Tibial nerve (tissue), 4 donors: ENCODE results near the gene PARVG. TPM values are rescaled to one million over a fixed set of nuclear protein-coding genes. Genes with fewer than 3 reads are reported as not detected.

ENCODE experiments used
- DNase-seq, 2 donors: peaks; one replicate each; pipeline ENCODE4 v3.0.0-alpha.2; 2019; ENCODE audit warnings: low spot score in 2 of 2
- H3K27ac ChIP-seq, 4 donors: fragments of 200-600 bp; sonication (generic) in 3 of 4; one replicate each; pipeline ENCODE4 v1.5.1; 2017 to 2019; ENCODE audit warnings: mild to moderate bottlenecking in 1 of 4
- H3K27me3 ChIP-seq, 2 donors: fragments of 200-600 bp; sonication (generic) in 1 of 2; one replicate each; pipeline versions ENCODE4 v1.5.1 to v1.6.0; 2017 to 2019
- H3K36me3 ChIP-seq, 3 donors: fragments of 200-600 bp; sonication (generic); one replicate each; pipeline ENCODE4 v1.5.1; 2018 to 2019
- H3K4me1 ChIP-seq, 4 donors: fragments of 200-600 bp; sonication (generic) in 3 of 4; one replicate each; pipeline ENCODE4 v1.5.1; 2017 to 2019
- H3K4me3 ChIP-seq, 4 donors: fragments of 200-600 bp; sonication (generic) in 3 of 4; one replicate each; pipeline ENCODE4 v1.5.1; 2017 to 2019; ENCODE audit warnings: mild to moderate bottlenecking in 1 of 4, moderate library complexity in 1 of 4
- H3K9me3 ChIP-seq, 4 donors: fragments of 200-600 bp; sonication (generic) in 3 of 4; one replicate each; pipeline ENCODE4 v1.5.1; 2017 to 2019
- CTCF ChIP-seq, 5 experiments: fragments of 200-600 bp in 3 of 5; fragments of 450-650 bp in 2 of 5; sonication (generic) in 3 of 5; IDR thresholded peaks; one replicate each; pipeline ENCODE4 v1.5.1; 2016 to 2019; ENCODE audit warnings: antibody characterized with exemption in 5 of 5, mild to moderate bottlenecking in 3 of 5, moderate library complexity in 2 of 5
- EP300 ChIP-seq, 2 donors: sonication (generic); formaldehyde crosslinking; IDR thresholded peaks; one replicate each; pipeline ENCODE4 v1.6.1; 2017; ENCODE audit warnings: antibody characterized with exemption in 2 of 2, mild to moderate bottlenecking in 1 of 2
- POLR2A ChIP-seq, 2 donors: fragments of 450-650 bp; IDR thresholded peaks; one replicate each; pipeline ENCODE4 v1.6.1; 2017; ENCODE audit warnings: antibody characterized with exemption in 2 of 2, mild to moderate bottlenecking in 2 of 2, moderate library complexity in 2 of 2
- WGBS, 2 donors: methylation state at CpG; one replicate each; pipeline ENCODE4 v1.1.5; 2018; 5-methylcytosine and 5-hydroxymethylcytosine counted together
- total RNA-seq, 4 donors: library from RNA; depleted of rRNA; stranded (reverse); fragments of >200 nt; gene quantifications; one replicate each; pipeline ENCODE4 v1.1.0, GENCODE V29; 2016

Gene PARVG
- total RNA-seq, 4 donors from 2014 or later: 18.8 to 140 (median 34.9) TPM

GRCh38 chr22:44249376-44250147 is 68.8 kb downstream of the PARVG start:
- Histone ChIP-seq H3K36me3 (no peaks in the 10 kb centered on the region), H3K9me3 (peaks cover 0 to 24% (median 2%) of the 10 kb centered on the region in 4 donors), H3K27me3 (no peaks in the 10 kb centered on the region), H3K4me3 (no peak overlapping the region), H3K4me1 (no peaks in the 10 kb centered on the region), H3K27ac (no peak overlapping the region)
- no peak for TF ChIP-seq CTCF (IDR thresholded peaks at IDR 0.05)
- no peak for TF ChIP-seq EP300 (IDR thresholded peaks at IDR 0.05)
- TF ChIP-seq POLR2A (IDR thresholded peaks at IDR 0.05): no peak
- 93 to 94% methylated on average over 12 of the region's 12 CpGs for WGBS, 2 donors
- DNase-seq: no peak

- Histone ChIP-seq H3K27ac (no peak overlapping the region), H3K4me1 (no peaks in the 10 kb centered on the region), H3K4me3 (no peak overlapping the region), H3K27me3 (no peaks in the 10 kb centered on the region), H3K36me3 (no peaks in the 10 kb centered on the region), H3K9me3 (peaks cover 0 to 13% (median 0%) of the 10 kb centered on the region in 4 donors)
- 82 to 94% methylated on average over 2 of the region's 2 CpGs for WGBS, 2 donors
- no peak for DNase-seq
- TF ChIP-seq CTCF (IDR thresholded peaks at IDR 0.05) (no peak), POLR2A (IDR thresholded peaks at IDR 0.05) (no peak), EP300 (IDR thresholded peaks at IDR 0.05) (no peak)
Measured at GRCh38 chr22:44254811-44255210, 74.1 kb downstream of the PARVG start.

- DNase-seq: no peak
- H3K27ac ChIP-seq: no peak overlapping the region
Measured at GRCh38 chr22:44256085-44256484, 75.4 kb downstream of the PARVG start.

GRCh38 chr22:44256556-44257485 is 76.1 kb downstream of the PARVG start:
- Histone ChIP-seq H3K4me1 (no peaks in the 10 kb centered on the region), H3K27ac (no peak overlapping the region), H3K36me3 (no peaks in the 10 kb centered on the region), H3K27me3 (no peaks in the 10 kb centered on the region), H3K4me3 (no peak overlapping the region), H3K9me3 (no peaks in the 10 kb centered on the region)
- 45 to 52% methylated on average over 13 of the region's 13 CpGs for WGBS, 2 donors
- DNase-seq: no peak
- TF ChIP-seq POLR2A (IDR thresholded peaks at IDR 0.05): no peak

More at GRCh38 chr22:44256085-44256484, 75.4 kb downstream of the PARVG start:
- 74 to 79% methylated on average over 6 of the region's 6 CpGs for WGBS, 2 donors
- Histone ChIP-seq H3K4me1 (no peaks in the 10 kb centered on the region), H3K4me3 (no peak overlapping the region), H3K9me3 (peaks cover 0 to 3% (median 0%) of the 10 kb centered on the region in 4 donors), H3K36me3 (no peaks in the 10 kb centered on the region), H3K27me3 (no peaks in the 10 kb centered on the region)
- TF ChIP-seq POLR2A (IDR thresholded peaks at IDR 0.05): no peak

Other genes with a start within 250 kb of the PARVG start
- 10 to 100 TPM; 24.3 to 29.4 (median 28.1) TPM for gene SAMM50, start 225.5 kb upstream of the PARVG start, total RNA-seq
- gene PARVB, start 156.6 kb upstream of the PARVG start, total RNA-seq: 10 to 100 TPM; 33.5 to 73.5 (median 41.5) TPM
- gene SHISAL1, start 132.0 kb downstream of the PARVG start, total RNA-seq: 1 to 10 TPM in 1 of 4 donors, under 1 TPM in 3; 0.22 to 1.0 (median 0.59) TPM